Measurements from ENCODE around the gene C2orf72.
"Not testable (repeated sequence)": the region's sequence is repeated elsewhere in the genome, so short reads cannot be mapped to it uniquely, and the experiment has no call there.

Gene C2orf72

GRCh38 chr2:231067531-231067930 is 30.2 kb downstream of the C2orf72 start:
- not testable (repeated sequence) for DNase-seq, ATAC-seq, H3K9me3 Mint-ChIP-seq, H3K4me3 Mint-ChIP-seq, H3K27ac Mint-ChIP-seq, H3K4me1 Mint-ChIP-seq, H3K27me3 Mint-ChIP-seq

DNA sequence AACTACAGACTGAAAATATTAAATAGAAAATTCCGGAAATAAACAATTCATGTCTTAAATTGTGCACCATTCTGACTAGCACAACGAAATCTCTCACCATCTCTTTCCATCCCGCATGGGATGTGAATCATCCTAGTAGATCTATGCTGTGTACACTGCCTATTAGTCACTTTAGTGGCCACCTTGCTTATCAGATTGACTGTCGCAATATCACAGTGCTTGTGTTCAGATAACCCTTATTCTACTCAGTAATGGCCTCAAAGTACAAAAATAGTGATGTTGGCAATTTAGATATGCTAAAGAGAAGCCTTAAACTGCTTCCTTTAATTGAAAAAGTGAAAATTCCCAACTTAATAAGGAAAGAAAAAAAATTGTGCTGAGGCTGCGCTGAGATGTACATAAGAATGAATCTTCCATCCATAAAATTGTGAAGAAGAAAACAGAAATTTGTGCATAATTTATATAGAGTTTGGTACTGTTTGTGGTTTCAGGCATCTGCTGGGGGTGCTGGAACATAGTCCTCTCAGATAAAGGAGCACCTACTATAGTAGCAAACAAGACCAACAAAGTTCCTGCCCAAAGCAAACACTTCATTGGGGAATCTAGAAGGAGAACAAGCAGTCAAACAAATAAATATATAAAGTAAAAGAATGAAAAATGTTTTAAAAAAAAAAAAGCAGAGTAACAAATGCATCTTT is 31.4 kb downstream of the C2orf72 start:
- H3K4me3 Mint-ChIP-seq: no peak overlapping the region
- ATAC-seq: no peak
- no peak overlapping the region for H3K27ac Mint-ChIP-seq
- H3K4me1 Mint-ChIP-seq: no peaks in the 10 kb centered on the region
- no peak for DNase-seq
- H3K27me3 Mint-ChIP-seq: no peaks in the 10 kb centered on the region
- H3K9me3 Mint-ChIP-seq: no peaks in the 10 kb centered on the region

- no peaks in the 10 kb centered on the region for H3K9me3 Mint-ChIP-seq
- no peaks in the 10 kb centered on the region for H3K4me1 Mint-ChIP-seq
- ATAC-seq: no peak
- no peak for DNase-seq
- H3K4me3 Mint-ChIP-seq: no peak overlapping the region
- H3K27me3 Mint-ChIP-seq: no peaks in the 10 kb centered on the region
- H3K27ac Mint-ChIP-seq: no peak overlapping the region
These were observed 32.2 kb downstream of the C2orf72 start for GRCh38 chr2:231069379-231070054.

DNA sequence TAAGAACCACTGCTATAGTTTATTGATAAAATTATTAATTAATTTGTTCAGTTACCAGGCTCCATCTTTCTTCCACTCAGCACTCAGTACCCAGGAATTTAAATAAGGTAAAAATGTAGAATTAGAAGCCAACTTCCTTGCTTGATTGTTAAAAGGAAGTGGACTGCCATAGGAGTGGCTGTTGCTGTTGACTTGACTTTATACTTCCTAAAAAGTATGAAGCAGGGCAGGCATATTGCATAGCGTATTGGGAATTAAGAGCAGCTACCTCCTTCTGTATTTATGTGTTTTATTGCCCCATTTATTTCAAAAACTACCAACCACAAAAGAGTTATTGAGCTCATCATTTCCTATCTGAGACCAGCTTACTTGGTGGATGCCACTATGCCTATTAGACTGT is 47.2 kb downstream of the C2orf72 start:
- H3K27ac Mint-ChIP-seq: no peak overlapping the region
- no peak overlapping the region for H3K4me3 Mint-ChIP-seq
- DNase-seq: no peak

GRCh38 chr2:231088754-231089153 is 51.4 kb downstream of the C2orf72 start:
- no peak for ATAC-seq
- Mint-ChIP-seq H3K4me1 (no peaks in the 10 kb centered on the region), H3K27me3 (no peaks in the 10 kb centered on the region), H3K4me3 (no peak overlapping the region), H3K27ac (no peak overlapping the region), H3K9me3 (no peaks in the 10 kb centered on the region)
- no peak for DNase-seq

More for the DNA sequence above, 47.2 kb downstream of the C2orf72 start:
- H3K27me3 Mint-ChIP-seq: no peaks in the 10 kb centered on the region
- ATAC-seq: no peak
- H3K4me1 Mint-ChIP-seq: no peaks in the 10 kb centered on the region
- H3K9me3 Mint-ChIP-seq: no peaks in the 10 kb centered on the region

GRCh38 chr2:231093933-231094332 is 56.6 kb downstream of the C2orf72 start:
- Mint-ChIP-seq H3K4me1 (no peaks in the 10 kb centered on the region), H3K27ac (no peak overlapping the region), H3K27me3 (no peaks in the 10 kb centered on the region), H3K9me3 (peaks cover 10 to 19% of the 10 kb centered on the region in 2 donors), H3K4me3 (no peak overlapping the region)
- no peak for DNase-seq
- no peak for ATAC-seq

GRCh38 chr2:231094736-231095346 is 57.5 kb downstream of the C2orf72 start:
- no peak for ATAC-seq
- DNase-seq: no peak
- no peak overlapping the region for H3K27ac Mint-ChIP-seq
- H3K4me3 Mint-ChIP-seq: no peak overlapping the region
- H3K27me3 Mint-ChIP-seq: no peaks in the 10 kb centered on the region
- peaks cover 11 to 24% of the 10 kb centered on the region in 2 donors for H3K9me3 Mint-ChIP-seq
- H3K4me1 Mint-ChIP-seq: no peaks in the 10 kb centered on the region

Data from stimulated activated naive CD8-positive, alpha-beta T cell treated with anti-CD3 and anti-CD28 coated beads, Interleukin-15, amount 100 ng/mL, for 72 hours (primary cell).